GM12865 (cell line): ENCODE measurements around the gene TCEAL4.

Experiments used
- DNase-seq: peaks from one replicate; pipeline ENCODE4 v3.0.0; 2010; ENCODE audit warnings: low read depth
- H3K4me3 ChIP-seq: 2 replicates; pipeline ENCODE4 v1.5.1; 2011; ENCODE audit warnings: mild to moderate bottlenecking, low read depth, low read length, control low read depth
- TF ChIP-seq, protein P1 (sequence below): IDR thresholded peaks from 2 replicates; pipeline ENCODE4 v1.5.1; 2011; ENCODE audit warnings: low read length, control low read depth, low read depth, inconsistent platforms; ENCODE audit not compliant: insufficient read depth; ENCODE audit errors: missing control alignments

The TCEAL4 gene

DNA sequence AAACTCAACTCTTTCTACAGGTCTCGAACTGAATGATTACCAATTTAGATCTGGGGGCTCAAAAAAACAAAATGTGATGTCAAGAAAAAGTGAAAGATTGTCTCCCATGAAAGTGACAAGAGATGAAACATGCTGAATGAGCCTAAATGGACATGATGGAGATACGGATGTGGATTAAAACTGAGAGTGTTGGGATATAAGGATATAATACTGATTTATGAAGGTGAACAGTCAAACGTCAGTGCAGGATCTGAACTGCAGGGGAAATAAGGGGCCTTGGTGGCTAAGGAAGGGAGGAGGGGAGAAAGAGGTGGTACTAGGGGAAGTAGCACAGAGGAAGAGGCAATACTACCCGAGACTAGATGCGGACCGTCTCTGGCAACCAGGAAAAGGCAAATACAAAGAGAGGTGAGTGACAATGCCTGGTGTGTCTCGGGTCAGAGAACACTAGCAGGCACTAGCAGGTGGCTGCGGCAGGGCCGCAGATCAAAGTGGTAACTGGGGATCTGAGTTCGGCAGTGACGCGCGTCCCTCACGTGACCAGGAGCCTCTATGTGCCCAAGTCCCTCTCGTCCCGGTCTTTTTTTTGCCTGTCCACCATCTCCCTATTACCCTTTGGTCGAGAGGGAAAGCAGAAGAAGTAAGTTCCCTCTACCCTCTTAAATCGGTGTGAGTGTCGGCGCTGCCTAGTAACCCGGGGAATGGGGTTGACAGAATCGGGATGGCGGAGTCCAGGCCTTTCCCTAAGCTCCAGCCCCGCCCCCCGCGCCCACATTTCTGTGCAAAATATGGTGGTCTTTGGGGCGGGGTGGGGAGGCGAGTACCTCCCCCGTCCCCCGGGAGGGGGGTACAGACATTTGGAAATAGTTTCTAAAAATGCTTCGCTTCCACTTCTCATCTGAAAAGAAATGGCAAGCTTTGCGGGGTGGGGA, 43.3 kb downstream of the TCEAL4 start, which contains the start of gene TCEAL1:
Gene TCEAL1 (plus strand): TSS at position 590 of the 932 bp plus-strand sequence. CDS start 942 bp downstream, outside the sequence.
- peak within 1 kb of the TSS; percentile 72 for H3K4me3 ChIP-seq
- DNase-seq, result peak; percentile 72

DNA sequence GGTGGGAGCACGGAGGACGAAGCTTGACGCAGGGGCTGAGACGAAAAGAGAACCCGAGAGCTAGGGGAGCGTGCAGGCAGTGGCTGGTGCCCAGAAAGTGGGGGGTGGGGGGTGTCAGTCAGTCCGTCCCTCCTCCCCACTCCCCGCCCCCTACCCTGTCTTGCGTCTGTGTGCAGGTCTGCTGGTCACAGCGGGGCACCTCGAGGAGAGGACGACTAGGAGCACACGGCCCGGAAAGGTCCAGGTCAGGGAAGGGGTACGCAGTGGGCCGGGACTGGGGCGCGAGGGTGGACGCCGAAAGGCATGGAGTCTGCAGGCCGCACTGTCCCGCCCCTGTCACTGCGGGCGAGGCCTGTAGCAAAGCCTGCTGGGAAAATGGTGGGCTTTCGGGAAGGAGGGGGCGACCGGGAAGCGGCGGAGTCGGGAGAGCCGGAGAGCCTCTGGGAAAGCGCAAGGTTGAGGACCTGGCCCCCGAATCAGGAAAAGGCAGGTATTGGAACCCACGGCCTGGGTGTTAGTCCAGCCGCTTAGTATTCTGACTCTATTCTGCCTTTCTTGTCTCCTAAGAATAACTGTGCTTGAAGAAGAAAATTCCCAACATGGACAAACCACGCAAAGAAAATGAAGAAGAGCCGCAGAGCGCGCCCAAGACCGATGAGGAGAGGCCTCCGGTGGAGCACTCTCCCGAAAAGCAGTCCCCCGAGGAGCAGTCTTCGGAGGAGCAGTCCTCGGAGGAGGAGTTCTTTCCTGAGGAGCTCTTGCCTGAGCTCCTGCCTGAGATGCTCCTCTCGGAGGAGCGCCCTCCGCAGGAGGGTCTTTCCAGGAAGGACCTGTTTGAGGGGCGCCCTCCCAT, 44.2 kb downstream of the TCEAL4 start:
- TF ChIP-seq, protein P1, sequence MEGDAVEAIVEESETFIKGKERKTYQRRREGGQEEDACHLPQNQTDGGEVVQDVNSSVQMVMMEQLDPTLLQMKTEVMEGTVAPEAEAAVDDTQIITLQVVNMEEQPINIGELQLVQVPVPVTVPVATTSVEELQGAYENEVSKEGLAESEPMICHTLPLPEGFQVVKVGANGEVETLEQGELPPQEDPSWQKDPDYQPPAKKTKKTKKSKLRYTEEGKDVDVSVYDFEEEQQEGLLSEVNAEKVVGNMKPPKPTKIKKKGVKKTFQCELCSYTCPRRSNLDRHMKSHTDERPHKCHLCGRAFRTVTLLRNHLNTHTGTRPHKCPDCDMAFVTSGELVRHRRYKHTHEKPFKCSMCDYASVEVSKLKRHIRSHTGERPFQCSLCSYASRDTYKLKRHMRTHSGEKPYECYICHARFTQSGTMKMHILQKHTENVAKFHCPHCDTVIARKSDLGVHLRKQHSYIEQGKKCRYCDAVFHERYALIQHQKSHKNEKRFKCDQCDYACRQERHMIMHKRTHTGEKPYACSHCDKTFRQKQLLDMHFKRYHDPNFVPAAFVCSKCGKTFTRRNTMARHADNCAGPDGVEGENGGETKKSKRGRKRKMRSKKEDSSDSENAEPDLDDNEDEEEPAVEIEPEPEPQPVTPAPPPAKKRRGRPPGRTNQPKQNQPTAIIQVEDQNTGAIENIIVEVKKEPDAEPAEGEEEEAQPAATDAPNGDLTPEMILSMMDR, result no peak
- peak overlapping the region; percentile 72 for H3K4me3 ChIP-seq
- DNase-seq, result peak; percentile 54

More for the DNA sequence above, 43.3 kb downstream of the TCEAL4 start, which contains the start of gene TCEAL1:
- TF ChIP-seq, protein P1, result no peak

GRCh38 chrX:103630171-103630511, 44.8 kb downstream of the TCEAL4 start:
- DNase-seq, result no peak
- TF ChIP-seq, protein P1, result no peak

GRCh38 chrX:103631145-103631544, 45.8 kb downstream of the TCEAL4 start:
- DNase-seq, result no peak
- H3K4me3 ChIP-seq, result no peak overlapping the region
- TF ChIP-seq, protein P1, result no peak

More at GRCh38 chrX:103630171-103630511, 44.8 kb downstream of the TCEAL4 start:
- peak overlapping the region; percentile 72 for H3K4me3 ChIP-seq

DNA sequence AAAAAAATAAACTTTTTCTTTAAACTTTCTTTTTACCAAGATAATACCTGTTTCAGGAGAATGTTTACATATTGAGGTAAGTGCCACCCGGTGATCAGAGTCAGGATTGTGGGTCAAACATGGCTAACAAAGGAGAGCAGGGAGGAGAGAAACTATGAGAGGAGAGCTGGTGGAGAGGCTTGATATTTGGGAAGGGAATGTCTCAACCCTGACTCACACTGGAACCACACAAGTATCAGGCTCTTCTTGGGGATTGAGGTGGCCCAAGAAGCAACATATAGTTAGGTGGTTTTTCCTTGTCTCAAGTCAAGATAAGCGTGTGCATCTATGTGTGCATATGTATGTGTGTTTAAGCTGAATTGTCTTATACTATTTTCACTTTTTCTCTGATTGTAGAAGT, 50.1 kb downstream of the TCEAL4 start:
- DNase-seq, result no peak
- H3K4me3 ChIP-seq, result no peak overlapping the region
- TF ChIP-seq, protein P1, result no peak
